ENCODE data around the gene MARK1.

Gene MARK1

GRCh38 chr1:220692436-220693228 lies 164.7 kb downstream of the MARK1 start:
- DNase-seq, result no peak

- no peak for DNase-seq
Measured at GRCh38 chr1:220694866-220695382, 167.0 kb downstream of the MARK1 start.

- no peak for DNase-seq
Measured at GRCh38 chr1:220695426-220695825, 167.5 kb downstream of the MARK1 start.

- no peak for DNase-seq
Measured at GRCh38 chr1:220696226-220696862, 168.4 kb downstream of the MARK1 start.

- DNase-seq, result no peak
Measured at GRCh38 chr1:220696863-220697231, 168.9 kb downstream of the MARK1 start.

- DNase-seq, result no peak
Measured at GRCh38 chr1:220697326-220697725, 169.4 kb downstream of the MARK1 start.

- DNase-seq, result no peak
Measured at GRCh38 chr1:220698607-220699016, 170.7 kb downstream of the MARK1 start.

GRCh38 chr1:220699044-220699443 lies 171.1 kb downstream of the MARK1 start:
- DNase-seq, result no peak

GRCh38 chr1:220700556-220701179 lies 172.7 kb downstream of the MARK1 start:
- no peak for DNase-seq

- no peak for DNase-seq
Measured at GRCh38 chr1:220701974-220702373, 174.0 kb downstream of the MARK1 start.

GRCh38 chr1:220702733-220703270 lies 174.9 kb downstream of the MARK1 start:
- DNase-seq, result no peak

GRCh38 chr1:220703305-220703704 lies 175.4 kb downstream of the MARK1 start:
- DNase-seq, result no peak

- DNase-seq, result no peak
Measured at GRCh38 chr1:220705782-220706181, 177.8 kb downstream of the MARK1 start.

GRCh38 chr1:220706480-220706879 lies 178.5 kb downstream of the MARK1 start:
- no peak for DNase-seq

GRCh38 chr1:220707160-220707559 lies 179.2 kb downstream of the MARK1 start:
- no peak for DNase-seq

GRCh38 chr1:220708244-220708643 lies 180.3 kb downstream of the MARK1 start:
- DNase-seq, result no peak

- no peak for DNase-seq
Measured at GRCh38 chr1:220708936-220709801, 181.2 kb downstream of the MARK1 start.

- no peak for DNase-seq
Measured at GRCh38 chr1:220710333-220710732, 182.4 kb downstream of the MARK1 start.

- DNase-seq, result no peak
Measured at GRCh38 chr1:220711056-220711809, 183.3 kb downstream of the MARK1 start.
